DMS53 (cell line): Measurements from ENCODE around the gene CNOT6L.
"Not testable (repeated sequence)": the region's sequence is repeated elsewhere in the genome, so short reads cannot be mapped to it uniquely, and the experiment has no call there.

Experiments
- DNase-seq: peaks from one replicate; lab custom pipeline; 2025; lab: John Stamatoyannopoulos, UW

The CNOT6L gene

DNA sequence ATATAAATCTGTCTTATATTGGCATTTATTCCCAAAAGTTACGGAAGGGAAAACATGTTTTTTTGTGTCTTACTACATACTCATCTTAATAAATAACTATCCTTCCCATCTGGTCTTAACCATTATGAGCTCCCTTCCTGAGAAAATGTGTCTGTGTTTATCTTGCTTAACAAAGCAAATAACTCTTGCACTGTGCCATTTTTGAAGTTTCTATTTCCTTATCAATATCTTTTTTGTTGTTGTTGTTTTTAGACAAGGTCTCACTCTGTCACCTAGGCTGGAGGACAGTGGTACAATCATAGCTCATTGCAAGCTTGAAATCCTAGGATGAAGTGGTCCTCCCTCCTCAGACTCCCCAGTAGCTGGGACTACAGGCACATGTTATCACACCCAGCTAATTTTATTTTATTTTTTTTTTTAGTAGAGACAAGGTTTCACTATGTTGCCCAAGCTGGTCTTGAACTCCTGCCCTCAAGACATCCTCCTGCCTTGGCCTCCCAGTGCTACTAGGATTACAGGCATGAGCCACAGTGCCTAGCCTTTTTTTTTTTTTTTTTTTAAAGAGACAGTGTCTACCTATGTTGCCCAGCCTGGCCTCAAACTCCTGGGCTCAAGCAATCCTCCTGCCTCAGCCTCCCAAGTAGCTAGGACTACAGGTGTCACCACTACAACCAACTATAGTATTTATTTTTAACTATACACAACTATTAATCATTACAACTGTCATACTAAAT is 36.9 kb downstream of the CNOT6L start:
- DNase-seq = peak; percentile 47

DNA sequence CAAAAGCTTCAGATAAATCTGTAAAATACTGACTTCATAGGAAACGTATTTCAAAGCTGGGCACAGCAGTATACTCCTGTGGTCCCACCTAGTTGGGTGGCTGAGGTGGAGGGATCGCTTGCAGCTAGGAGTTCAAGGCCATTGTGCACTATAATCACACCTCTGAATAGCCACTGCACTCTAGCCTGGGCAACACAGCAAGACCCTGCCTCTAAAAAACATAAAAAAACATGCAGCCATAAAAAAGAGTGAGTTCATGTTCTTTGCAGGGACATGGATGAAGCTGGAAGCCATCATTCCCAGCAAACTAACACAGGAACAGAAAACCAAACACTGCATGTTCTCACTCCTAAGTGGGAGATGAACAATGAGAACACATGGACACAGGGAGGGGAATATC is 38.4 kb downstream of the CNOT6L start:
- DNase-seq = not testable (repeated sequence)

DNA sequence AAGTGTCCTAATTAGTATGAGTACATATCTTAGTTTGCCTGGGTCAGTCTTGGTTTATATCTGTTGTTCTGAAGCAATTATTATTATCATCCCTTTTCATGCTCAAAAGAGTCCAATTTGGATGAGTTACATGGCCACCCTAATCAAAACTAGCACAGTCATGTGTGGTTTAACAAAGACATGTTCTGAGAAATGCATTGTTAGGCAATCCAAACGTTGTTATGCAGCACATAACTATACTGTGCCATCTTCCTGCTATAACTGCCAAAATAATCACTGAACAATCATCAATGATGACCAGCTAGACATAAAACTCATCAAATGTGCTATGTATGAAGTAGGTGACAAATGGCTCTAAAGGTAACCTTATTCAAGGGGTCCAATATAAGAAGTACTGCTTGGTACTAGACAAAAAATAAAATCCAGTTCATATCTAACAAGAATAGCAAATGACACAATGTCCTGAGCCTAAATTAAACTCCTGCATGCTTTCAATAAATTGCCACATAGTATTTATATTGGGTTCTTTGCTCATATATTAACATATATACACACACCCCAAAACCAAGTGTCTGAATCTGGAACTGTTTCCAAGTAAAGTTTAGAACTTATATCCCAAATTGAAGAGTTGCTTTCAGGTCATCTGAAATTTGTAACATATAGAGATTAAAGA is 41.9 kb downstream of the CNOT6L start:
- no peak for DNase-seq

DNA sequence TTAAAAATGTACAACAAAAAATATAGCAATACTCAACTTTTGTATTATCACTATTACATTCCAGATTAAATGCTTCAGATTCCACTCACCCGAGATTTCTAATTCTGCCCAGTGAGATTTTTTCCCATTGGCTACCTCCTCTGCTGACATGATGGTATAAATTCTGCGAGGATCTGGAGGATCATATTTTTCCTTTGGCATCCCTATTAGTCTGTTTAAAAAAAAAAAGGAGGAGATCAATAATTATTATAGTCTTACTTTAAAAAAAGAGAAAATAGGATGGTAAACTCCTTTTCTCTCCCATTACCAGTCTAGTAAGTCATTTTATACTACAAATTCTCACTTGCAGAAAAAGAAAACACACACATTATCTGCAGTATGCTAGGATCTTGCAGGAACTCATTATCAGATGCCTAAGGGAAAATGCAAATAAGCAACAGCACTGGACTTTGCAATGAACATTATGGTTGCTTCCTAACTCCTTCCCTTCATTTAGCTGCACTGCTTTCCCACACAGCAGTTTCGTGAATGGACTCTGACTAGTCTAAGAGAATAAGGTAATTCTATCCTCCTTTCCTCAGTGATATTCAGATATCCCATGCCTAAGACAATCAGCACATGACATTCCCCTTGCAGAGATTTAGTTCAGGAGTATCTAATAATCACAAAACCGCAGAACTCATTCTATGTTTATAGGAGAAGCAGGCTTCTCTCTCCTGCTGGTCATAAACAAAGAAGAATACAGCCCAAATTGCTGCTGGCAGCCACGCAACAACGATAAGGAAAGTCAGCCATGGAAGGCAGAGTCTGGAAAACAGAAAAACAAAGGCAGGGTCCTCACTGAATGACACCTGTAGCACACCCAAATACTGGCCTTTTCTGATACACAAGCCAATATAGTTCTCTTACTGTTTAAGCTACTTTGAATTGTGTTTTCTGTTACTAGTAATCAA is 42.7 kb downstream of the CNOT6L start:
- DNase-seq = no peak

DNA sequence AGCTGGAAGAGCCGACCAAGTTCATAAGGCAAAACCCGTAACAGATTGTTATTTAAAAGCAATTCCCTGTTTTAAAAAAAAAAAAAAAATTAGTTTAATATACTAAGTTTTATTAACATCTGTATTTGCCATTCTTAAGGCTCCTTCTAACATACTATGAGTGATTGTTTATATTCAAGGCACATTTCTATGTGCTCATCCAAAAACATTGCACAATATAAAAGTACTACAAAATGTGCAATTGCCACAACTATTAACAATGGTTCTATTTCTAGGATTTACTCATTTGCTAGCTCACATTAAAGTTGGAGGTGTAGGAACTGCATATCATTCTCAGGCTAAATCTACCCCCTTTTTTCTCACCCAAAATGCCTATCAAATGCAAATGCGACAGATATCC is 46.1 kb downstream of the CNOT6L start:
- DNase-seq = no peak

DNA sequence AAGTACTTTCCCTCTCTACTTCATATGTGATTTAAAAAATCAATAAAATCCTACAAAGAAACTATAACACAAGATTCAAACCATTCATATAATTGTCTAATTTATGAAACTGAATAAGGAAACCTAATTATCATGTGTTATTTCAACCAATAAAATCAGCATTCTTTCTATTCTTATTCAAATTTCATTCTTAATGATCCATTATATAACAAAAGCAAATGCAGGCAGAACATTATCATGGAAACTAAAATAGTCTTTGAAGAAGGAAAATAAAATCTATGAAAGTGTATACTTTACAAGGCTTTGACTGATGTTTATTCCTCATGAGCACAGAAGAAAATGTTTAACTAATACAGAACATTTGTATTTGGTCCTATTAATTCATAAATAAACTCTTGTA is 47.6 kb downstream of the CNOT6L start:
- no peak for DNase-seq

DNA sequence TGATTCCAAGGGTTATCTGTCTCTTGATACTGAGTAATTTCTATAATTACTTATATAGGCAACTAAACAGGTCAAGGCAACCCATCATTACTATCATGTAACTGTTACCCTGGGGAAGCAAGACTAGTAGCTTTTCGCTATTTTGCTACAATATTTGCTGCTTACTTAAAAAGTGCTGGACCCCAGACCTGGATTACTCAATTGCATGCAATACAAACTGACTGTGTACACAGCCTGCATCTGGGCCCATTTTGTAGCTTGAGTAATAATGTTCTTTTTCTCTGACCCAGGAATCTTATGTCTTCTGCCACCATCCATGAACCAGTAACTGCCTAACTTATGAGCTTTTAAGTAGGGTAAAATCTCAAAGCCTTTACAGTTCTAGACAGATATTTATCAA is 53.4 kb downstream of the CNOT6L start:
- no peak for DNase-seq

DNA sequence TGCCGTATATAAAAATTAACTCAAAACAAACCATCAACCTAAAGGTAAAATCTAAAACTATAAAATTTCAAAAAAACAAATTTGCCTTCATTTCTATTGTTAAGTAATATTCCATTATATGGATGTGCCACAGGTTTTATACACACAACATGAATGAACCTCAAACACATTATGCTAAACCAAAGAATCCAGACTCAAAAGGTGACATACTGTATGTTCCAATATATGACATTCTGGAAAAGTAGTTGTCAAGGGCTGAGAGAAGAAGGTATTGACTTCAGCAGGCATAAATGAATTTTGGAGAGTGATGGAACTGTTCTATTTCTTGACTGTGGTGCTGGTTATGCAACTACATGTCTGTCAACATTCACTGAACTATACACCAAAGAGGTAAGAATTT is 56.6 kb downstream of the CNOT6L start:
- DNase-seq = no peak

DNA sequence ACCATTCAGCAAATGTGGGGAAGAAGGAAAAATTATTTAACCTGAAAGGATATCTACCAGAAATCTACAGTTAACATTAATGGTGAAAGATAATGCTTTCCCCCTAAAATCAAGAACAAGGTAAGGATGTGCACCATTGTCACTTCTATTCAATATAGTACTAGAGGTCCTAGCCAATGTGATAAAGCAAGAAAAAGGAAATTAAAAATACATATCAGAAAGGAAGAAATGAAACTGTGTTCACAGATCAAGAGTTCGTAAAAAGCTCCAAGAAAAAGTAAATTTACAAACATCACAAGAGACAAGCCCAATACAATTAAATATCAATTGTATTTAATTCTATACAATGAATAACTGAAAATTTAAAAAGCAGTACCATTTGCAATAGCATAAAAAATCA is 57.6 kb downstream of the CNOT6L start:
- no peak for DNase-seq

DNA sequence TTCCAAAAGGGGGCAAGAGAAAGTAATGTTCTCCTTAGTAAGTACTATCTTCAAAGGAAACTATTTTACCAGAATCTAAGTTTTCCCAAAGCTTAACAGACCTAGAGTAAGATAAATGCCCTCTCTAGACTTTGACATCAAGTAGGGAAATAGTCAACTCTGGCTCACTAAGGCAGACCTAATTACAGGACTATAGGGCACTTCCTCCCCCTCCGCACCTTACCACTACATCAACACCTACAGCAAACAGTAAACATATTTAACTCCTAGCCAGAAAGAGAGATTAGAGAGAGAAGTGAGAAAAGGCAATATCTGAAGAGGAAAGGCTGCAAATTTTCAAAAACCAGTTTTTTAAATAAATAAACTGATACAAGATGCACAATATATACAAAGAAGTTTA is 60.4 kb downstream of the CNOT6L start:
- DNase-seq = no peak

DNA sequence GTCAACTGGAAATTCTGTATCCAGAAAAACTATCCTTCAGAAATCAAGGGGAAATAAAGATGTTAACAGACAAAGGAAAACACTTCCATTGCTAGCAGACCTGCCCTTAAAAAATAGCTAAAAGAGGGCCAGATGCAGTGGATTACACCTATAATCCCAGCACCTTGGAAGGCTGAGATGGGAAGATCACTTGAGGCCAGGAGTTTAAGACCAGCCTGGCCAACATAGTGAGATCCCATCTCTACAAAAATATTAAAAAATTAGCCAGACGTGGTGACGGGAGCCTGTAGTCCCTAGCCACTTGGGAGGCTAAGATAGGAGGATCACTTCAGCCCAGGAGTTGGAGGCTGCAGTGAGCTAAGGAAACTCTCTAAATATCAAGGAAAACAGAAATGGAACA is 67.4 kb downstream of the CNOT6L start:
- DNase-seq = no peak

DNA sequence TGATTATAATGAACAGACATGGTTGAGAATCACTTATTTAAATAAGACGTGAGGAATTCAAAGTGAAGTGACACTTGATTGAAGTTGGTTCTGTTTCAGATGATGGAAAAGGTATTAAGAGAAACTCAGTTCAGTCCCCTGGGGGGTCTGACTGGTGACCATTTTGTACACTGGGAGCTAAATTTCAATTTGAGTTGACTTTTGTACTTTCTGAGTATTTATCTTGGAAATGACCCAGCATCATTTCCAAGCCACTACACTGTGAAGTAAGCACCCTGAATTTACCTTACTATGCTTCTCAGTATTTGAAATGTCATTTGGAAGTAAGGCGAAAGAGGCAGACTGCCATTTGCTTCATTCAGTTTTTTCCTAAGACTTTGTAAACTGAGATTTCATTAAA is 73.4 kb downstream of the CNOT6L start:
- no peak for DNase-seq

DNA sequence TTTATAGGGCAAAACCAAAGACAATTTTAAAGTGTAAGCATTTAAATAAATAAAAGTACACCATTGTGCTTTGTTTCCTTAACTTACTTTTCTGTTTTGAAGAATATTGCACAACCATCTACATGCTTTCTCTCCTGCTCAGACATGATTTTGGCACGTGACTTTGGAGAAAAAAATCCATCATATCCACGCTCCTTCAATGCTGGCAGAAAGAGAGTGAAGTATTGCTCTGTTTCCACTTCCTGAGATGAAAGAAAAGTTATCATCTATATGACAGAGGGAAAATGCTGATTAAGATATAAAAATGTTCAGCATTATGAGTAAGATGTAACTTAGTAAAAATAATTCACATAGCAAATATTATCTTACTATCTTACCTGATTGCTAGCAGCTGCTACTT is 77.1 kb downstream of the CNOT6L start:
- DNase-seq = no peak

DNA sequence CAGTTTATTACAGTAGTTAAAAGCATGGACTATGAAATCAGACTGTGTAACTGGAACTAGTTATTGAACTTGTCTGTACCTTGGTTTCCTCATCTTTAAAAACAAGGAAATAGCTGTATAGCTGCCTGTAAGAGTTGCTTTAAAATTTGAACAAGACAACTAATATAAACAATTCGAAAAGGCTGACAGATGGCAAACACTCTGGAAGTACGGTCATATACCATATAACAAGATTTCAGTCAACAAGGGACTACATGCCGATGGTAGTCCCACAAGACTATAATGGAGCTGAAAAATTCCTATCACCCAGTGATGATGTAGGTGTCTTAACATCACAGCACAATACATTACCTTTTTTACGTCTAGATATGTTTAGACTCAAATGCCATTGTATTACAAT is 78.7 kb downstream of the CNOT6L start:
- DNase-seq = no peak

DNA sequence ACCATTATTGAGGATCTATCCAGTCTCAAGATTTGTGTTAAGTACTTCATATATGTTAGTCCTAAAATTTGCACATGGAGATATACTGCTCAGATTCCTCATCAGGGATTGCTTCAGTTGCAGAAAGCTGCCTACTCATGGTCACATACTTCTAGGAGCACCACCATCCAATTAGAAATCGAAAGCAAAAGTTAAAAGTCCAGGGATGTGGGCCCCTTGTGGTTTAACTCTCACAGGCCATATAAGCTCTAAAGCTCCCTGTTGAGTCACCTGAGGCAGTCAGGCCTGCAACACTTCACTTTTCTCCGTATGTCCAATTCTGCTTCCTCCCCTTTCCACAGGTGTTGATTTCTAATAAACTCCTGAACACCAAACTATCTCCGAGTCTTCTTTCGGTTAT is 84.2 kb downstream of the CNOT6L start:
- peak; percentile 78 for DNase-seq

DNA sequence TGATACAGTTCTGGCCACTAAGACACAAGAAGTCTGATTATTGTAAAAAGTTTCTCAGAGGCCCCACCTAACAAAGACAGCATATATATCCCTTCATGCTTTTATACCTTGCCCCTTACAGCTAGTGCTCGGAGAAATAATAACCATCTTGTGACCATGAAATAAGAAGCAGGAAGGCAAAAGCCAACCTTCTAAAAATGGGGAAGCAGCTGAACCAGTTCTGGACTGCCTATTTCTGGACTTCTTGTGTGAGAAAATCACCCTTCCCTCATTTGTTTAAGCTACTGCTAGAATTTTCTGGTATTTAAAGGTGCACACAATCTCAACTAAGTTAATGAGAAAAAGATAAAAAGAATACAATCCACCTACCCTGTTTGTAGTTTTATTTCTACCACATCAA is 87.5 kb downstream of the CNOT6L start:
- no peak for DNase-seq

DNA sequence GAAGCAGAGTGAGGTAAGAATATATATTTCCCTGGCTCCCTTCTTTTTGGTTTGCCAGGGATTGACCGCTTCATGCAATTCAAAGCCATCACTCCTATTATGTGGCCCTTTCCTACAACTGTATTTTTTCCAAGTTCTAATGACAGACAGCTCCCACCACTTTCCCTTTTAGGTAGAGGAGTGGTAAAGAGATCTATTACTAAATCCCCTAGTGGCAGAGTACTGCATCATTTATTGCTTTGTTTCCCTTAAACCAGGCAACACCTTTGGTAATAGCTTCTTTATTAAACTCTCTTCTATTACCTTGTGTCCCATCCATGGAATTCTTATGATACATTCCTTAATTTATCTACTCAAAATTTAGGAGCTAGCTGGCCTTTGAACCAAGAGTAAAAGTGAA is 90.7 kb downstream of the CNOT6L start:
- DNase-seq = peak; percentile 9

DNA sequence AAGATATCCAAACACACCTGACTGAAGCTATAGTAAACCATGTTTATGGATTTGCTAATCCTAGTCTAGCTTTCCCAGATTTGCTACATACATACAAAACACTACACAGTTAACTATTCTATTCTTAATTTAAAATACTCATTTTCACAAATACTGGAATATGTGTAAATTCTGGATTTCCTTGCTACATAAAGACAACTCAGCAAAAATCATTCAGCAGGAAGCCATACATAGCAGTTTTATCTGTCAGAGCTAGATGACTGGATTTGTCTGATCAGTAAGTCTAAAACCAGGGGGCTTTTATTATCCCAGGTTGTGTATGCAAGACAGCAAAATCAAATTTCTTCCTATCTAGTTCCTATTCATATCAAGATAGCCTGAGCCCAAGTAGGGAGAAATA is 98.1 kb downstream of the CNOT6L start:
- DNase-seq = no peak

DNA sequence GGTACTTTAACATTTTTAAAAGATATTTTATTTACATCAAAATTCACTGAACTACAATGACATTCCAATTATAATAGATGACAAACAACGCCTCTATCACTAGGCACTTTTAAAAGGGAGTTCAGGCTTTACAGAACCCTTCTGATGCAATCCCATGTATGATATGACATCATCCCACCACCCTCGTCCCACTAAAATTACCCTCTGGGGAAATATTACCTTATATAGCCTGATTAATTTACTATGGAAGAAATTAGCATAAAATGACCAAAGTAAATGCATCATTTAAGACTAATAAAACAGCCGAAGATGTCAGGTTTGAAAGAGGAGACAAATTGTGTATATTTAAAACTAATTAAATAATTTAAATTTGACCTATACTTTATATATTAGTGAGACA is 100.7 kb downstream of the CNOT6L start:
- not testable (repeated sequence) for DNase-seq

DNA sequence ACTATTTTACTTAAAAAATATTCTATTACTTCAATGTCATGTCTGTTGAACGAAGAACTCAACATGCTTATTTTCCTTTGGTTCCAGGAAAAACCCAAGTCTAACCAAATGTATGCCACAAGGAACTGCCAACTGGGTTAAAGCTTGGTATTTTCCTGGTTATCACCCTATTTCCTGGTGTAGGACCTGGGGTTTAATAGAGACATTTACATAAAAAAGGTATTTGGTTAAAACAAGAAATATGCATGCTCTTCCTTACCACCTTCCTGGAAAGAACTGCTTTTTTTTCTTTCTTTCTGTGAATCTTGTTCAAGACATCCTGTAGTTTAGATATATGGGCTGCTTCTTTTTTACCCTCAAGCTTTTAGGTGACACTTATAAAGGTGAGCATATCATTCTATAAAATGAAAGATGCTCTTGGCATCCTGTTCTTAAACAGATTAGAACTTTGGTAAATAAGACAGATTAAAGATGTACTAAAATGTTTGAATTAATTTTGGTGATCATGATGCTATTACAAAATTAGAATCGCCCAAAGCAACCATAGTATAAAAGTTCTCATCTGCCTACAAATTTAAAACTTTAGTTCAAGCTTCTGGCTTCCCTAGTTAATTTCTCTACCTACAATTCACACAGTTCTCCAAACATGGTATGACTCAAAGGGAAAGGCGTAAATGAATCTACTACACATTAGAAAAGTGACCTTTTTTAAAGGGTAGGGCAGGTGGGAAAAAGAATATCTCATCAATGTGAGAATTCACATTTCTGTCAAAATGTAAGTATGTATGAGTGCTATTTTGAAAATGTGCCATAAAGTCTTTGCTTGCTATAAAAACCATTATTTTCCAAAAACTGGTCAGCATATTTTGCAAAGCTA is 103.5 kb downstream of the CNOT6L start:
- no peak for DNase-seq

DNA sequence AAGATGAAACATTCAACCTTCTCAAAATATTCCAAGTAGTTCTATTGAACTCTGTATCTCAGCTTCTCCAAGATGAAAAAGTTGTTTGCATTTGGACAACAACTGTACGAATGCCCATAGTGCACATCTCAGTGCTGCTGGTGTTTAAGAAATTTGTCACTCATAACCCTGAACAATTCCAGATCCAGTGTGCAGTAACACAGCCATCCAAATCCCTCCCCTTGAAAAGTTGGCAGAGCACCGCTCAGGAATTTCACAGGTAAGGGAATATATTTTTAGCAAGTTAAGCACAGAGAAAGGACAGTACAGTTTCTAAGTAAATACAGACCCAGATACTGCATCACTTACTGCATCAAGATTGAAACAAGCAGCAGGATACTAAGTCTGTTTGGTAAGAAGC is 104.7 kb downstream of the CNOT6L start:
- no peak for DNase-seq

DNA sequence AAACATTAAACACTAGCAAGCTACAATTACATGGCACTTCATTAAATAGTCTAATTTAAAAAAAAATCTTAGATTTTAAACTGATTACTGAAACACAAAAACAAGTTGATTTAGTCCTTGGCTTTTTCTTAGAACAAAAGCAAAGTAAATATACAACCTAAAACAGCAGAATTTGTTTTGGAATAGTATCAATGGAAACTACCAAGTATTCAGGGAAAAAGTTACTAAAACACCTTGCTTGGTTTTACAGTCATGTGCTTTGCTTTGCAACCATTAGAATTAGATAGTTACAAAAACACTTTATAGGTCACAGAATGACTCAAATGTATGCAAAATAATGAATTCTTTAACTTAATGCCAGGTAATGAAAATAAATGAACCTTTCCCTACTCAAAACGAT is 105.3 kb downstream of the CNOT6L start:
- no peak for DNase-seq
